Smooth muscle cell (in vitro differentiated cells): ENCODE data around the gene ECHDC1. TPM values are rescaled to one million over a fixed set of nuclear protein-coding genes. Genes with fewer than 3 reads are reported as not detected.

ENCODE experiments used
- DNase-seq: peaks from one replicate; lab custom pipeline; 2025; ENCODE audit not compliant: unreplicated experiment; lab: John Stamatoyannopoulos, UW
- H2AFZ ChIP-seq: fragments of 200-600 bp; sonication (generic); 2 replicates; pipeline ENCODE4 v1.6.0; 2016; ENCODE audit warnings: antibody characterized with exemption, low read depth, mild to moderate bottlenecking
- H3F3A ChIP-seq: fragments of 200-600 bp; sonication (generic); 2 replicates; pipeline ENCODE4 v1.6.0; 2017; ENCODE audit warnings: antibody characterized with exemption, low read depth
- H3K27ac ChIP-seq: fragments of 200-600 bp; sonication (generic); 2 replicates; pipeline ENCODE4 v1.5.1; 2016; ENCODE audit warnings: low read depth, mild to moderate bottlenecking
- H3K27me3 ChIP-seq: fragments of 200-600 bp; sonication (generic); 2 replicates; pipeline ENCODE4 v1.6.1; 2016; ENCODE audit warnings: low read depth, mild to moderate bottlenecking
- H3K36me3 ChIP-seq: fragments of 200-600 bp; sonication (generic); 2 replicates; pipeline ENCODE4 v1.5.1; 2016; ENCODE audit warnings: low read depth
- H3K4me1 ChIP-seq: fragments of 200-600 bp; sonication (generic); 2 replicates; pipeline ENCODE4 v1.5.1; 2016; ENCODE audit warnings: low read depth
- H3K4me2 ChIP-seq: fragments of 200-600 bp; sonication (generic); 2 replicates; pipeline ENCODE4 v1.6.0; 2016; ENCODE audit warnings: mild to moderate bottlenecking
- H3K4me3 ChIP-seq: fragments of 200-600 bp; sonication (generic); 2 replicates; pipeline ENCODE4 v1.5.1; 2016; ENCODE audit warnings: mild to moderate bottlenecking
- H3K79me2 ChIP-seq: fragments of 200-600 bp; sonication (generic); 2 replicates; pipeline ENCODE4 v1.6.0; 2016; ENCODE audit warnings: low read depth, mild to moderate bottlenecking
- H3K9ac ChIP-seq: fragments of 200-600 bp; sonication (generic); 2 replicates; pipeline ENCODE4 v1.6.0; 2016; ENCODE audit warnings: low read depth
- H3K9me3 ChIP-seq: fragments of 200-600 bp; sonication (generic); replicated peaks from 2 replicates; pipeline ENCODE4 v1.5.1; 2016; ENCODE audit warnings: low read depth
- H4K20me1 ChIP-seq: fragments of 200-600 bp; sonication (generic); 2 replicates; pipeline ENCODE4 v1.6.0; 2016; ENCODE audit warnings: low read depth
- WGBS: methylation state at CpG from one replicate; pipeline ENCODE4 v1.1.7; 2016; ENCODE audit warnings: low lambda C conversion rate; 5-methylcytosine and 5-hydroxymethylcytosine counted together
- polyA plus RNA-seq: library from polyadenylated mRNA; unstranded; fragments of >200 nt; fragmentation: Nextera tagmentation; extraction: Ambion mirVana; gene quantifications from 2 replicates; pipeline ENCODE4 v1.2.1, GENCODE V29; 2016
- total RNA-seq: library from RNA; depleted of rRNA; stranded (reverse); fragments of >200 nt; gene quantifications from 2 replicates; pipeline ENCODE4 v1.2.3, GENCODE V29; 2014
- TF ChIP-seq, protein P1 (sequence below): fragments of 200-600 bp; sonication (generic); IDR thresholded peaks from 2 replicates; pipeline ENCODE4 v1.5.1; 2017; ENCODE audit warnings: borderline replicate concordance, mild to moderate bottlenecking, antibody characterized with exemption; ENCODE audit not compliant: insufficient read depth, poor library complexity, severe bottlenecking

ECHDC1 gene
- total and polyA plus RNA-seq, 2 experiments from 2014 or later: 43.0 to 59.3 TPM

DNA sequence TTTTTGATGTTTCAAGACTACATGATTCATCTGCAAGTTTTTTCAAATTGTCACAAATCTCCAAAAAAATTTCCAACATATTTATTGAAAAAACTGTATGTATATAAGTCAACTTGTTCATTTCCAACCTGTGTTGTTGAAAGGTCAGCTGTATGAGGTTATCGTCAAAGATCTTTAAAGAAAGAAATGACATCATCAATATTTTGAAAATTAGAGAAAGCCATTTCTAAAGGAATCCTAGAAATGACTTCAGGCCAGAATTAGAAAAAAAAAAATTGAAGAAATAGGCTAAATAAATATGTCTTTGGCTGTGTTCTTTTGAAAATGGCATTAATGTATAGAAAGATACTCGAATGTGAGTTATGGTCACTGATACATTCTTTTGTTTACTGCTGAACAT is 69.9 kb downstream of the ECHDC1 start:
- Histone ChIP-seq H3F3A (no peaks in the 10 kb centered on the region), H3K9me3 (no peaks in the 10 kb centered on the region), H3K4me2 (no peak overlapping the region), H2AFZ (no peak overlapping the region), H3K36me3 (no peaks in the 10 kb centered on the region), H3K27me3 (no peaks in the 10 kb centered on the region), H3K9ac (no peak overlapping the region), H3K4me1 (peaks cover 24% of the 10 kb centered on the region), H3K4me3 (no peak overlapping the region), H3K27ac (no peak overlapping the region), H4K20me1 (peaks cover 99% of the 10 kb centered on the region), H3K79me2 (peaks cover 100% of the 10 kb centered on the region)
- no peak for DNase-seq
- TF ChIP-seq, protein P1, sequence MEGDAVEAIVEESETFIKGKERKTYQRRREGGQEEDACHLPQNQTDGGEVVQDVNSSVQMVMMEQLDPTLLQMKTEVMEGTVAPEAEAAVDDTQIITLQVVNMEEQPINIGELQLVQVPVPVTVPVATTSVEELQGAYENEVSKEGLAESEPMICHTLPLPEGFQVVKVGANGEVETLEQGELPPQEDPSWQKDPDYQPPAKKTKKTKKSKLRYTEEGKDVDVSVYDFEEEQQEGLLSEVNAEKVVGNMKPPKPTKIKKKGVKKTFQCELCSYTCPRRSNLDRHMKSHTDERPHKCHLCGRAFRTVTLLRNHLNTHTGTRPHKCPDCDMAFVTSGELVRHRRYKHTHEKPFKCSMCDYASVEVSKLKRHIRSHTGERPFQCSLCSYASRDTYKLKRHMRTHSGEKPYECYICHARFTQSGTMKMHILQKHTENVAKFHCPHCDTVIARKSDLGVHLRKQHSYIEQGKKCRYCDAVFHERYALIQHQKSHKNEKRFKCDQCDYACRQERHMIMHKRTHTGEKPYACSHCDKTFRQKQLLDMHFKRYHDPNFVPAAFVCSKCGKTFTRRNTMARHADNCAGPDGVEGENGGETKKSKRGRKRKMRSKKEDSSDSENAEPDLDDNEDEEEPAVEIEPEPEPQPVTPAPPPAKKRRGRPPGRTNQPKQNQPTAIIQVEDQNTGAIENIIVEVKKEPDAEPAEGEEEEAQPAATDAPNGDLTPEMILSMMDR: no peak
- WGBS: 97% methylated on average over 2 of the region's 2 CpGs

DNA sequence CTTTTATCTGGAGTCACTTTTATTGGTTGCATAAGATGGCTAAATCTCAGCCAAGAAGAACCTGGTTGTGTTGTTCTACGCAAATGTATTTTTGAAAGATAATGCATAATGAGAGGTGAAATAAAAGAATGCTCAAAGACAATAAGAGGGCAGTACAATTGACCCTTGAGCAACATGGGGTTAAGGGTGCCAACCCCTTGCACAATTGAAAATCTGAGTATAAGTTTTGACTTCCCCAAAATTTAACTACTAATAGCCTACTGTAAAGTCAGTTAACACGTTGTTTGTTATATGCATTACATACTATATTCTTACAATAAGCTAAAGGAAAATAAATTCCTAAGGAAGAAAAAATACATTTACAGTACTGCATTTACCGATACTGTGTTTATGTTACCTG is 70.8 kb downstream of the ECHDC1 start:
- H4K20me1 ChIP-seq: peaks cover 96% of the 10 kb centered on the region

DNA sequence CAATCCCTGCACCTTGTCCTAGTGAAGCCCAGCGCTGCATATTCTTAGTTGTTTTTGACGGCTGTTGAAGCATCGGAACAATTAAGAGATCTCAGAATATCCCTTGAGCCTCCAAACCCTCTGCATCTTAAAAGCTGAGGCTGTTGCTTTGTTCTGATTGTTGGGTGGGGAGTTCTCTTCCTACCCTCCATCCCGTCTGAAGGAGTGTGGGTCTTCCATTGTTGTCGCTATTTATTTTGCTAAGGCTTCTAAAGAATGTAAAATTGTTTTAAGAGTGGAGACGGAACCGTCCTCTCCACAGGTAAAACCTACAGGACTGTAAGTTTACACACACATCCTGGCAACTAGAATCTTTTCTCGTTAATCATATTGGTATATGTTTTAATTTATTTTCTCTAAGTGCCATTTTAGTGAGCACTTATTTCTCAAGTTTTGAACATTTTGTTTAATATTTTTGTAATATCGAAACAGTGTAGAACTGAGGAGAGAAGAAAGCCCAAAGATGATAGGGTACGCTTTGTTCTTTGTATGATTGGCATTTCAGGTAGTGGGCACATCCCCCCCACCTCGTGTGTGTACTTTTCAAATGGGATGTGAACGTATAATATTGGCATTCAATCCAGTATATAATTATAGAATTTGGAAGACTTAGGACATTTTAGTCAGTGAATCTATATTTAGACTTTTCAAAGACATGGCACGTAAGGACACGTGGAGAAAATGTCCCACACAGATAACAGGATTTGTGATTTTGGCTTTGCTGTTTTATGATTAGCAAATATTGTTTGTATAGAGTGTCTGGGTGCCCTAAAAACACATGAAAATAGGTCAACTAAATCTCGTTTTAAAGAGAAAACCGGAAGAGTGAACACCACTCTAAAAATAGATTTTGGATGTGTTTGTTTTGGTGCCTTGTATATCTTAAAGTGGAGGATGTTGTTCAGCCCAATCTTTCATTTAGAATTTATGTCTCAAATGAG is 75.5 kb downstream of the ECHDC1 start:
- TF ChIP-seq, protein P1: no peak
- WGBS: 3% methylated on average over 16 of the region's 16 CpGs
- peak overlapping the region; percentile 91 for H3K27ac ChIP-seq
- H3K9me3 ChIP-seq: no peaks in the 10 kb centered on the region
- peaks cover 58% of the 10 kb centered on the region for H3K79me2 ChIP-seq
- H4K20me1 ChIP-seq: peaks cover 50% of the 10 kb centered on the region
- no peaks in the 10 kb centered on the region for H3K36me3 ChIP-seq
- H2AFZ ChIP-seq: peak overlapping the region; percentile 98
- H3K9ac ChIP-seq: peak overlapping the region; percentile 90
- H3K27me3 ChIP-seq: no peaks in the 10 kb centered on the region
- no peaks in the 10 kb centered on the region for H3F3A ChIP-seq
- H3K4me1 ChIP-seq: peaks cover 27% of the 10 kb centered on the region
- DNase-seq: no peak
- peak overlapping the region; percentile 95 for H3K4me3 ChIP-seq
- peak overlapping the region; percentile 93 for H3K4me2 ChIP-seq

More for the DNA sequence above, 70.8 kb downstream of the ECHDC1 start:
- 96% methylated on average over 3 of the region's 3 CpGs for WGBS
- DNase-seq: no peak
- Histone ChIP-seq H3K4me2 (no peak overlapping the region), H2AFZ (no peak overlapping the region), H3K9me3 (no peaks in the 10 kb centered on the region), H3K79me2 (peaks cover 100% of the 10 kb centered on the region), H3F3A (no peaks in the 10 kb centered on the region), H3K4me3 (no peak overlapping the region), H3K36me3 (no peaks in the 10 kb centered on the region), H3K9ac (no peak overlapping the region), H3K27me3 (no peaks in the 10 kb centered on the region), H3K27ac (no peak overlapping the region), H3K4me1 (peaks cover 27% of the 10 kb centered on the region)
- TF ChIP-seq, protein P1: no peak
